ENCODE measurements around the gene GPR142.

DNA sequence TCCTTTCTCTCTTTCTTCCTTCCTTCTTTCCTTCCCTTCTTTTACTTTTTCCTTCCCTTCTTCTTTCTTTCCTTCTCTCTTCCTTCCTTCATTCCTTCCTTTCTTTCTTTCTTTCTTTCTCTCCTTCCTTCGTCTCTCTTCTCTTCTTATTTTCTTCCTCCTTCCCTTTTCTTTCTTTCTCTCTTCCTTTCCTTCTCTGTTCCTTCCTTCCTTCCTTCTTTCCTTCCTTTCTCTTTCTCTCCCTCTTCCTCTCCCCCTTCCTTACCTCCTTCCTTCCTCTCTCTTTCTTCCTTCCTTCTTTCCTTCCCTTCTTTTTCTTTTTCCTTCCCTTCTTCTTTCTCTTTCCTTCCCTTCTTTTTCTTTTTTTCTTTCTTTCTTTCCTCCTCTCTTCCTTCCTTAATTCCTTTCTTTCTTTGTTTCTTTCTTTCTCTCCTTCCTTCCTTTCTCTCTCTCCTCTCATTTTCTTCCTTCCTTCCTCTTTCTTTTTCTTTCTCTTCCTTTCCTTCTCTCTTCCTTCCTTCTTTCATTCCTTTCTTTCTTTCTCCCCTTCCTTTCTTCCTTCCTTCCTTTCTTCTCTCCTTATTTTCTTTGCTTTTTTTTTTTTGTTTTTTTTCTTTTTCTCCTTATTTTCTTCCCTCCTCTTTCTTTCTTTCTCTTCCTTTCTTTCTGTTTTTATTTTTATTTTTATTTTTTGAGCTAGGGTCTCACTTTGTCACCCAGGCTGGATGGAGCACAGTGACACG is 22.8 kb downstream of the GPR142 start:
- TF ChIP-seq EZH2 (IDR thresholded peaks at IDR 0.05; ENCODE audit: insufficient read depth, poor library complexity, severe bottlenecking) (no peak), EZH2phosphoT487 (IDR thresholded peaks at IDR 0.05; ENCODE audit: insufficient read depth, low read depth) (no peak)
